Thymus (tissue), 2 donors: ENCODE results near the gene DLX6. TPM values are rescaled to one million over a fixed set of nuclear protein-coding genes. Genes with fewer than 3 reads are reported as not detected.

Experiments used
- polyA plus RNA-seq: library from polyadenylated mRNA; stranded (reverse); fragments of 200-250 nt; gene quantifications from one replicate; pipeline ENCODE4 v1.2.3, GENCODE V29; 2013
- total RNA-seq: library from RNA; stranded (reverse); fragments of 120-200 nt; gene quantifications from one replicate; pipeline ENCODE4 v1.2.4, GENCODE V29; 2013
- donor health status: healthy.

The DLX6 gene
- total and polyA plus RNA-seq, 2 donors, result 0.47 to 1.4 TPM

Other genes with a start within 250 kb of the DLX6 start
- gene DLX5, start 19.3 kb downstream of the DLX6 start, total RNA-seq, result 0.66 TPM
- gene DLX5, start 19.3 kb downstream of the DLX6 start, polyA plus RNA-seq, result 9.0 TPM
- gene SDHAF3, start 112.1 kb downstream of the DLX6 start, total RNA-seq, result 23.9 TPM
- gene SDHAF3, start 112.1 kb downstream of the DLX6 start, polyA plus RNA-seq, result 23.1 TPM